ENCODE data around the gene ERN2.
"Not testable (repeated sequence)": the region's sequence is repeated elsewhere in the genome, so short reads cannot be mapped to it uniquely, and the experiment has no call there.

ERN2 gene

DNA sequence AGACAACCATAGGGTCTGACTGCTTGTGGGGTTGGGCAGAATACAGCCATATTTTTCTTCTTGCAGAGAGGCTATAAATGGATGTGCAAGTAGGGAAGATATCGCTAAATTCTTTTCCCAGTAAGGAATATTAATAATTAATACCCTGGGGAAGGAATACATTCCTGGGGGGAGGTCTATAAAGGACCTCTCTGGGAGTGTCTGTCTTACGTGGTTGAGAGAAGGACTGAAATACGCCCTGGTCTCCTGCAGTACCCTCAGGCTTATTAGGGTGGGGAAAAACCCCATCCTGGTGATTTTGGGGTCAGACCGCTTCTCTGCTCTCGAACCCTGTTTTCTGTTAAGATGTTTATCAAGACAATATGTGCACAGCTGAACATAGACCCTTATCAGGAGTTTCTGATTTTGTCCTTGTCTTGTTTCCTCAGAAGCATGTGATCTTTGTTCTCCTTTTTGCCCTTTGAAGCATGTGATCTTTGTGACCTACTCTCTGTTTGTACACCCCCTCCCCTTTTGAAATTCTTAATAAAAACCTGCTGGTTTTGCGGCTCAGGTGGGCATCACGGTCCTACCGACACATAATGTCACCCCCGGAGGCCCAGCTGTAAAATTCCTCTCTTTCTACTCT is 9.7 kb upstream of the ERN2 start:
- DNase-seq (ENCODE audit: low read depth) = not testable (repeated sequence)

- no peak for DNase-seq (ENCODE audit: low read depth)
Measured at GRCh38 chr16:23716484-23716883, 3.5 kb upstream of the ERN2 start.

GRCh38 chr16:23711785-23712184 is 1.2 kb downstream of the ERN2 start:
- DNase-seq (ENCODE audit: low read depth) = no peak

DNA sequence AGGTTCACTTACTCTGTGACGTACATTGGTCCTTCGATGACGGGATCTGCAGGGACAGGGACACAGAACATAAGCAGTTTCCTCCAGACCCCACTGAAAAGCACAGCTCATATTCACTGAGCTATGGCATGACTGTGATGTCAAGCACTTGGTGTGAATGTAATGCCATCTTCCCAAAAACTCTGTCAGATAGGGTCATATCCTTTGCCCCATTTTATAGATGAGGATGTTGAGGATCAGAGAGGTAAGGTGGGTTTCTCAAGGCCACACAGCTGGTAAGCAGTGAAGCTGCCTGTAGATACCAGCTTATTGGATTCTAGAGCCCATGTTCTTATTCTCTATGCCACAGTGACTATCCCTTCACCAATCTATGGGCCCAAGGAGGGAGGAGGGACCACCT is 2.5 kb downstream of the ERN2 start:
- DNase-seq (ENCODE audit: low read depth) = no peak

- no peak for DNase-seq (ENCODE audit: low read depth)
Measured at GRCh38 chr16:23710008-23710407, 3.0 kb downstream of the ERN2 start.

DNA sequence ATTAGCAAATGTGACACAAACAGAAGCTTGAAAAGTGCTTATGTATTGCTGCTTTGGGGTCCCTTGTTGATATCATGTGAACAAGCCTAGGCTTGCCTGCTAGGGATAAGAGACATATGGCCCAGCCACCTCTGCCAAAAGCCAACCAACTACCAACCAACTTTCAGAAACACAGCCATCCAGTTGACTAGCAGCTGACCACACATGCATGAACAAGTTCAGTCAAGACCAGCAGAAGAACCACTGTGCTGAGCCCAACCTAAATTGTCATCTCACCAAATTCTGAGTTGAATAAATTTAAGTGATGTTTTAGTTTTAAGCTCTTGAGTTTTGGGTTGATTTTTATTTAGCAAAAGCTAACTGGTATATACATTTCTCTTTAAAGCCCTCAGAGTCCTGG is 3.5 kb downstream of the ERN2 start:
- DNase-seq (ENCODE audit: low read depth) = no peak

GRCh38 chr16:23706439-23706838 is 6.6 kb downstream of the ERN2 start:
- DNase-seq (ENCODE audit: low read depth) = no peak

DNA sequence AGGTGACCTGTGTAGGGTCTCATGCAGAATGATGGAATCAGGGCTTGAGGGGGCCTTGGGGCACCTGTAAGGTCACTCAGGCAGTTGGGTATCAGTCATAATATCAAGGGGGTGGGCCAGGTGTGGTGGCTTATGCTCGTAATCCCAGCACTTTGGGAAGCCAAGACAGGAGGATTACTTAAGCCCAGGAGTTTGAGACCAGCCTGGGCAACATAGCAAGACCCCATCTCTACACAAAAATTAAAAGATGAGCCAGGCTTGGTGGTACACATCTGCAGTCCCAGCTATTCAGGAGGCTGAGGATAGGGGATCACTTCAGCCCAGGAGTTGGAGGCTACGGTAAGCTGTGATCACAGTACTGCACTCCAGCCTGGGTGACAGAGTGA is 7.5 kb downstream of the ERN2 start:
- DNase-seq (ENCODE audit: low read depth) = no peak

GRCh38 chr16:23704772-23705516 is 8.1 kb downstream of the ERN2 start:
- no peak for DNase-seq (ENCODE audit: low read depth)

- DNase-seq (ENCODE audit: low read depth) = no peak
Measured at GRCh38 chr16:23702951-23703350, 10.1 kb downstream of the ERN2 start.

DNA sequence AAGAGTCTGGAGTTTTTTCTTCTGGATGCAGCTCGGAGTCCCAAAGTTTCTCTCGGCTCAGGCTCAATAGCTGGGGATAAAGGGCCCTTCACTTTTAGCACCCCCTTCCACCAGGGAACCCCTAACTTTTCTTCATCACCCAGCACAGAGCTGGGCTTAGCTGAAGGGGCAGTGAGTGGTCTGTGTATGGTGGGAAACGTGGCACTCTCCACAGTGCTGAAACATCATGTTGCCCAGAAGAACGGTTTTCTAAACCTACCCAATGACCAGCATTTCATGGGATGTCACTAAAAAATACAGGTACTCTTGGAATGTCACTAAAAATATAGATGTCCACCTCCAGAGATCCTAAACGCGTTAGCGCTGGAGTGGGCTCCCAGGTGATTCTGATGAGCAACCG is 12.0 kb downstream of the ERN2 start:
- DNase-seq (ENCODE audit: low read depth) = no peak

DNA sequence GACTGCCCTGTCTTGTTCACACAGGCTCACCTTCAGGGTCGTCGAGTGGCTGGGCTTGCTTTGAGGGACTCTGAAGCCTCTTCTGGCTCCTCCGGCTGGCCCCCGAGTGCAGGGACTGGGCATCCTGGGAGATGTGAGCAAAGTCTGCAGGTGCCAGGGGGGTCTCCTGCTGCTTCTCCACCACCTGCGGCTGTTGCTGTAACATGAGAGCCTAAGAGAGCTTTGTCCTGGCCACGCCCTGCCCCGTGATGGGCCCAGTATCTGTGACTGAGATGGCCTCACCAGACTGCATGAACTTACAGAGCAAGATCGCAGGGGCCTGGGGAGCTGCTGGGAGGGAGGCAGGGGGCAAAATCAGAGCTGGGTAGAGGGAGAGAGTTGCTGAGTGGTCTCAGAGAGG is 12.5 kb downstream of the ERN2 start:
- no peak for DNase-seq (ENCODE audit: low read depth)

- no peak for DNase-seq (ENCODE audit: low read depth)
Measured at GRCh38 chr16:23700093-23700492, 12.9 kb downstream of the ERN2 start.

GRCh38 chr16:23699100-23699499 is 13.9 kb downstream of the ERN2 start:
- no peak for DNase-seq (ENCODE audit: low read depth)

DNA sequence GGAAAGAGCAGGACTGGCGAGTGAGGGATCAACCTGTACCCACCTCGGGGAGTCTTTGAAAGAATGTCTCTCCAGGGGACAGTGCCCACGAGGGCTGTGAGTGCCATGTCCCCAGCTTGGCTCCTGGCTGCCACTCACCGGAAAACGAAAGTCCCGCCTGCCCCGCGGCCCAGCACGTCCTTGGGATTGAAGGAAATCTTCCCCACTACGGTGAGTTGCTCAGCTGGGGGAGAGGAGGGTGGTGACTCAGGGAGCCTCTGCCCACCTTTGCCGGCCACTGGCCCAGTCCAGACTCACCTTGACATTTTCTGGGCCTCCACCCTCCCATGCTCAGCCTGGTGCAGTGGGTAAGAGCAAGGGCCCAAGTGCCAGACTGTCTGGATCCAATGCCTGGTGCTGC is 17.3 kb downstream of the ERN2 start:
- DNase-seq (ENCODE audit: low read depth) = no peak

DNA sequence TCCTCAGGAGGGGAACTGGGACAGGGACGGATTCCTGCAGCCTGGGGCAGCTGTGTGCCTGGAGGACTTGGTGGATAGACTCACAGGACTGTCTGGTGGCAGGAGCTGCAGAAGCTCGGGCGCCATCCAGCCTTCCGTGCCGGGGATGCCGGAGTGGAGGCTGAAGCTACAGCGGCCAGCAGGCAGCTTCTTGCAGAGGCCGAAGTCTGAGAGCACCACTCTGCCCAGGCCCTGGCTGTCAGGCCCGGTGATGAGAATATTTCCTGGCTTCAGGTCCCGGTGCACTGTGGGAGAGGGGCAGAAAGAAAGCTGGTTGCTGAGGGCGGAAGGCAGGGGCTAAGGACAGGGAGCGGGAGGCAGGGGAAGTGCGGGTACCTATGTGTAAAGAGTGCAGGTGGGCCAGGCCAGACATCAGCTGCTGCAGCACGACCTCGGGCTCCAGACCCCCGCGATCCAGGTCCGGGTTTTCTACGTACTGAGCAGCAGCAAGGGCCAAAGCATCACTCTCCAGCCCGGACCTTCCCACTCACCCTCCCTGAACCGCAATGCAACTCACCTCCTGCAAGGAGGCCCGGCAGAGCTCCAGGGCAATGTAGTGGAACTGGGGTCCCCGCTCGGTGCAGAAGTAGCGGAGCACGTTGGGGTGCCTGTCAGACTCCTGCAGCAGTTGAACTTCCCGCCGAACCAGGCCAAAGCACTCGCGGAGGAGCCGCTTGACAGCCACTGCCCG is 18.2 kb downstream of the ERN2 start:
- no peak for DNase-seq (ENCODE audit: low read depth)

DNA sequence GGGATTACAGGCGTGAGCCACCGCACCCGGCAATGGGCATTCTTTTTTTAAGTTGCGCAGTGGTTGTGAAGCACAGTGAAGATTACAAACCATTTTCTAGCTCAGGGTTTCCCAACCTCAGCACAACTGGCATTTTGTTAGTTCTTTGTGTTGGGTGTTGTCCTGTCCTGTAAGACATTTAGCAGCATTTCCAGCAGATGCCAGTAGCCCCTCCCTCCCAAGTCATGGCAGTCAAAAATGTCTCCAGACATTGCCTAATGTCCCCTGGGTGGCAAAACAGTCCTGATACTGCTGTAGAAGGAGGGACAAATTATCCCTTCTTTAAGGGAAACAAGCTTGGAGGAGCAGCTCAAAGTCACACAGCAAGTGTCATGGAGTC is 18.8 kb downstream of the ERN2 start:
- no peak for DNase-seq (ENCODE audit: low read depth)

DNA sequence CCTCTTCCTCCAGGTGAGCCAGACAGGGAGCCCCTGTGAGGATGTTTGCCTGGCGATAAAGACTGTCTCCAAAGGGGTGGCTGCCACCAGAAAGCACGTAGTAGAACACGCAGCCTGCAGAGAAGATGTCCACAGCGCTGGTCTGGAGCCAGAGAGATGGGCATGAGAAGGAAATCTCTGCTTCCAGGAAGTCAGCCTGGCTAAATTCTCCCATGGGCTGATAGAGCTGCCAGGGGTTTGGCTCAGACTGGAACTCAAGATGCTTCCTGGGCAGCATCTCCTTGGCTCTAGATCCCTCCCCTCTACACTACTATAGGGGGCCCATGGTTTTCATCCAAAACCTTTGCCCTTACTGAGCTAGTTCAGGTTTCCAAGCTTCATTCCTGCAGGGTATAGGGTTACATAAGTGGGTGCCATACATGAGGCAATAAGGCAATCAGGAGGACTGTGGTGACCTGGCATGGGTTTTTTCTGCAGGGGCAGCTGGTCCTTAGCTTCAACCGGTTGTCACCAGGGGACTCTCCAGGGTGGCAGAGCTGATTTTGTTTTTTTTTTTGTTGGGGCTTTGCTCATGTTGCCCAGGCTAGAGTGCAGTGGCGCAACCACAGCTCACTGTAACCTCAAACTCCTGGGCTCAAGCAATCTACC is 20.7 kb downstream of the ERN2 start:
- DNase-seq (ENCODE audit: low read depth) = no peak

DNA sequence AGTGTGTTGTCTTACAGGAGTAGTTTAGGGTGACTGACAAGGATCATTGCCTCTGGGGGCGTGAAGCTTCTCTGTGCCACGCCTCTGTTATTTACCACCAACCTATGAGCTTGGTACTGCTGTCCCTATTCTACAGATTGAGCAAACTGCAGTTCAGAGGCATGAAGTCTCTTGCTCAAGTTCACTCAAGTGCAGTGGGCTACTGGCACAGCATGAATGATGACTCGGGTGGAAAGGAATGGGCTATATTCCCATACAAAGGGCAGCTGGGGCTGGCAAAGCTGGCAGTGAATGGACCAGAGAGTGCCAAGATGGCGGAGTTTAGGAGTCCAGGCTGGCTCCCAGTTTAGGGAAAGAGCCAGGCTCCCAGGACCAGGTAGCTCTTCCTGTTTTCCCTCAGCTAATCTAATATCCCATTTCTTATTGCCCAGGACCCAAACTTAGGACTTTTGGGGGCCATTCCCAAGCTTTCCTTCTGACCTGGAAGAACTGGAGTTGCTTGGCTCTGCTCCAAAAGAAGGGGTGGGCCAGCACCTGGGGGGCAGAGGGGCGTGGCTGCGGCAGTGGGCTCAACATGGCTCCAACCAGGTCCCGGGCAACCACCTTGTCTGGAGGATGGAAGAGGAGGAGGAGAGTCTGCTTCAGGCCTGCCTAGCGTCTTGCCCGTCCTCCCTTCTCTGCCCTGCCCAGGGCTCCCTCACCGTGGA is 21.4 kb downstream of the ERN2 start:
- DNase-seq (ENCODE audit: low read depth) = no peak

DNA sequence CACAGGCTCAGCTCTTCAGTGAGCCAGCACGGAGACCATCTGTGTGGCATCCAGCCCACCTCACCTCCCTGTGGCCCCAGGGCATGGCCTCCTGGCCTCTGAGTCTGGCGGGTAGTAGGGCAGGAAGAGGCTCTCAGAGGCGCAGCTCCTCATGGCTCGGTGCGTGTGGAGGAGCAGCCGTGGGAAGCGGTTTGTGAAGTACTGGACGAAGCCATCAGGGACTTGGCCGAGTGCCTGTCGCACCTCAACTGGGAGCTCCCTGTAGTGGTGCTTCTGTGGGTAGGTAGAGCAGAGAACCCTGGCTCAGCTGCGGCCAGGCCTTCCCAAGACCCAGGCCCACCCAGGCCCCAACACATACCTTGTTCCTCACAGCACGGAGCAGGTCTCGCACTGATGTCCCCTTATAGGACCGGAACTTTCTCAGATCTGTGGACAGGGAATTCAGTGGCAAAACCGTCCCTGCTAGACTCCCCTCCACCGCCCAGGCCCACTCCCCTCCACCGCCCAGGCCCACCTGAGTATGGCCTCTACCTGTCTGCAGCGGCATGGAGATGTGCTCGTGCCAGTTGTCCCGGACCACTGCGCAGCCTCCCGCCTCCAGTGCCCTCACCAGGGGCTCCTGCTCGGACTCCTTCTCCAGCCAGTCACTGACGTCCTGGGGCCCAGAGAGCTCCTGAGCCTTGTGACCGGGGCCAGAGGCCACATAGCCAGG is 22.1 kb downstream of the ERN2 start:
- no peak for DNase-seq (ENCODE audit: low read depth)

GRCh38 chr16:23689442-23690187 is 23.4 kb downstream of the ERN2 start:
- DNase-seq (ENCODE audit: low read depth) = no peak

All from stimulated activated CD8-positive, alpha-beta memory T cell treated with anti-CD3 and anti-CD28 coated beads, Interleukin-15, amount 100 ng/mL, for 24 hours (primary cell).